Hepatocyte (in vitro differentiated cells): ENCODE data around the gene POU3F3. TPM values are rescaled to one million over a fixed set of nuclear protein-coding genes. Genes with fewer than 3 reads are reported as not detected.

Experiments
- DNase-seq: peaks from one replicate; pipeline ENCODE4 v3.0.0-alpha.2; 2016; ENCODE audit warnings: low spot score
- H2AFZ ChIP-seq: fragments of 200-600 bp; sonication (generic); 2 replicates; pipeline ENCODE4 v1.6.0; 2016; ENCODE audit warnings: antibody characterized with exemption, mild to moderate bottlenecking
- H3K27ac ChIP-seq: fragments of 200-600 bp; sonication (generic); 2 replicates; pipeline ENCODE4 v1.5.1; 2016; ENCODE audit warnings: mild to moderate bottlenecking
- H3K27me3 ChIP-seq: fragments of 200-600 bp; sonication (generic); 2 replicates; pipeline ENCODE4 v1.6.1; 2016
- H3K36me3 ChIP-seq: fragments of 200-600 bp; sonication (generic); replicated peaks from 2 replicates; pipeline ENCODE4 v1.5.1; 2016; ENCODE audit warnings: low read depth; ENCODE audit not compliant: insufficient read depth
- H3K4me1 ChIP-seq: fragments of 200-600 bp; sonication (generic); 2 replicates; pipeline ENCODE4 v1.5.1; 2016; ENCODE audit warnings: mild to moderate bottlenecking, moderate library complexity; ENCODE audit not compliant: insufficient read depth
- H3K4me2 ChIP-seq: fragments of 200-600 bp; sonication (generic); 2 replicates; pipeline ENCODE4 v1.6.0; 2016
- H3K4me3 ChIP-seq: fragments of 200-600 bp; sonication (generic); 2 replicates; pipeline ENCODE4 v1.5.1; 2016; ENCODE audit warnings: mild to moderate bottlenecking
- H3K79me2 ChIP-seq: fragments of 200-600 bp; sonication (generic); 2 replicates; pipeline ENCODE4 v1.6.0; 2017; ENCODE audit warnings: mild to moderate bottlenecking
- H3K9me2 ChIP-seq: fragments of 200-600 bp; sonication (generic); replicated peaks from 2 replicates; pipeline ENCODE4 v1.6.0; 2017; ENCODE audit warnings: mild to moderate bottlenecking; ENCODE audit not compliant: insufficient read depth
- H3K9me3 ChIP-seq: fragments of 200-600 bp; sonication (generic); 2 replicates; pipeline ENCODE4 v1.5.1; 2016; ENCODE audit warnings: low read depth, mild to moderate bottlenecking
- H4K20me1 ChIP-seq: fragments of 200-600 bp; sonication (generic); 2 replicates; pipeline ENCODE4 v1.6.0; 2016; ENCODE audit warnings: mild to moderate bottlenecking; ENCODE audit not compliant: insufficient read depth, poor library complexity, severe bottlenecking
- EZH2 ChIP-seq: fragments of 200-600 bp; sonication (generic); IDR thresholded peaks from 2 replicates; pipeline ENCODE4 v1.6.1; 2016; ENCODE audit warnings: antibody characterized with exemption, mild to moderate bottlenecking, borderline replicate concordance
- EZH2phosphoT487 ChIP-seq: fragments of 200-600 bp; sonication (generic); IDR thresholded peaks from one replicate; pipeline ENCODE4 v1.6.1; 2018; ENCODE audit warnings: antibody characterized with exemption, mild to moderate bottlenecking, low read depth, moderate library complexity; ENCODE audit not compliant: unreplicated experiment, severe bottlenecking
- WGBS: methylation state at CpG from one replicate; pipeline ENCODE4 v1.1.6; 2016; ENCODE audit warnings: low lambda C conversion rate; ENCODE audit errors: missing lambda C conversion rate; 5-methylcytosine and 5-hydroxymethylcytosine counted together
- polyA plus RNA-seq: library from polyadenylated mRNA; unstranded; fragments of >200 nt; fragmentation: Nextera tagmentation; extraction: Ambion mirVana; gene quantifications from 2 replicates; pipeline ENCODE4 v1.2.1, GENCODE V29; 2016
- total RNA-seq: library from RNA; depleted of rRNA; stranded (reverse); fragments of >200 nt; gene quantifications from 2 replicates; pipeline ENCODE4 v1.2.3, GENCODE V29; 2014
- TF ChIP-seq, protein P1 (sequence below): fragments of 200-600 bp; sonication (generic); IDR thresholded peaks from 2 replicates; pipeline ENCODE4 v1.5.1; 2016; ENCODE audit warnings: antibody characterized with exemption, mild to moderate bottlenecking; ENCODE audit not compliant: poor library complexity

The POU3F3 gene
- total and polyA plus RNA-seq, 2 experiments from 2014 or later = not detected

DNA sequence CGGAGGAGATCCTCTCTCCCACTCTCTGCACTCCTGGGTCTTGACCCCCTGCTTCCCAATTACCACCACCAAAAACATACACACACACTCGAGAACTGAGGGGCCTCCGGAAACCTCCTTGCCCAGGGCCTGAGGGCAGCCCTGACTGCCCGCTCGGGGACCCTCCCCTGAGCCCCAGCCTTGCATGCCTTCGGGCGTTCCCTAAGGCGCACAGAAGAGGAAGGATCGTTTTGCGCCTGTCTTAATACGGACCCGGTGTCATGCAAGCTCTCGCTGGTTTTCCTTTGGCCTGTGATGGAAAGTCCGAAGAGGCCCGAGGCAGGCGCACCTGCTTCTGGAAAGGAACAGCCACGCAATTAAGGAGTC is 19.8 kb downstream of the POU3F3 start:
- no peak for DNase-seq
- peaks cover 93% of the 10 kb centered on the region for H3K27me3 ChIP-seq
- H3K9me3 ChIP-seq = no peaks in the 10 kb centered on the region
- no peaks in the 10 kb centered on the region for H4K20me1 ChIP-seq
- H3K36me3 ChIP-seq = no peaks in the 10 kb centered on the region
- TF ChIP-seq, protein P1, sequence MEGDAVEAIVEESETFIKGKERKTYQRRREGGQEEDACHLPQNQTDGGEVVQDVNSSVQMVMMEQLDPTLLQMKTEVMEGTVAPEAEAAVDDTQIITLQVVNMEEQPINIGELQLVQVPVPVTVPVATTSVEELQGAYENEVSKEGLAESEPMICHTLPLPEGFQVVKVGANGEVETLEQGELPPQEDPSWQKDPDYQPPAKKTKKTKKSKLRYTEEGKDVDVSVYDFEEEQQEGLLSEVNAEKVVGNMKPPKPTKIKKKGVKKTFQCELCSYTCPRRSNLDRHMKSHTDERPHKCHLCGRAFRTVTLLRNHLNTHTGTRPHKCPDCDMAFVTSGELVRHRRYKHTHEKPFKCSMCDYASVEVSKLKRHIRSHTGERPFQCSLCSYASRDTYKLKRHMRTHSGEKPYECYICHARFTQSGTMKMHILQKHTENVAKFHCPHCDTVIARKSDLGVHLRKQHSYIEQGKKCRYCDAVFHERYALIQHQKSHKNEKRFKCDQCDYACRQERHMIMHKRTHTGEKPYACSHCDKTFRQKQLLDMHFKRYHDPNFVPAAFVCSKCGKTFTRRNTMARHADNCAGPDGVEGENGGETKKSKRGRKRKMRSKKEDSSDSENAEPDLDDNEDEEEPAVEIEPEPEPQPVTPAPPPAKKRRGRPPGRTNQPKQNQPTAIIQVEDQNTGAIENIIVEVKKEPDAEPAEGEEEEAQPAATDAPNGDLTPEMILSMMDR = no peak
- TF ChIP-seq EZH2phosphoT487 = no peak
- H3K27ac ChIP-seq = no peak overlapping the region
- H3K79me2 ChIP-seq = no peaks in the 10 kb centered on the region
- 11% methylated on average over 17 of the region's 17 CpGs for WGBS
- no peak overlapping the region for H3K4me2 ChIP-seq
- peaks cover 15% of the 10 kb centered on the region for H3K4me1 ChIP-seq
- H3K9me2 ChIP-seq = no peaks in the 10 kb centered on the region
- no peak overlapping the region for H3K4me3 ChIP-seq
- no peak overlapping the region for H2AFZ ChIP-seq

DNA sequence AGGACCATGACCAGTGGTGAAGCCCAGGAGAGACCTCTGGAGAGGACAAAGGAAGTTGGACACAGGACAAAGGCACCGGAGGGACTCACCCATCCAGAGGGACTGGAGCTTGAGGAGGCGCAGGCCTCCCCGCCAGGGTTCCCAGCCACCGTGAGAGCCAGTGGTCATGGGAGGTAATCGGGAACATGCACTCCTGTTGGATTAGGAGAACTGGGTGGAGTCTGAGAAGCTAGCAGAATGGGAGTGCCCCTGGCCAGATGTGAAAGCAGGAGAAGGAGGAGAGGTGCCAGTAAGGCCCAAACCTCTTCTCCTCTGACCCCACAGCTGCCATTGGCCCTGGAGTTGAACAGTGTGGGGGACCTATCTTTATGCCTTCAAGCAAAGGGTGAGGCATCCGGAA is 20.3 kb downstream of the POU3F3 start:
- DNase-seq = no peak
- no peak for TF ChIP-seq EZH2
- TF ChIP-seq, protein P1 = no peak
- no peak for TF ChIP-seq EZH2phosphoT487
- Histone ChIP-seq H3K9me2 (no peaks in the 10 kb centered on the region), H3K4me2 (no peak overlapping the region), H3K27ac (no peak overlapping the region), H3K36me3 (no peaks in the 10 kb centered on the region), H3K4me3 (no peak overlapping the region), H3K4me1 (peaks cover 15% of the 10 kb centered on the region), H3K27me3 (peaks cover 93% of the 10 kb centered on the region), H4K20me1 (no peaks in the 10 kb centered on the region), H2AFZ (no peak overlapping the region), H3K79me2 (no peaks in the 10 kb centered on the region), H3K9me3 (no peaks in the 10 kb centered on the region)
- 58% methylated on average over 6 of the region's 6 CpGs for WGBS

DNA sequence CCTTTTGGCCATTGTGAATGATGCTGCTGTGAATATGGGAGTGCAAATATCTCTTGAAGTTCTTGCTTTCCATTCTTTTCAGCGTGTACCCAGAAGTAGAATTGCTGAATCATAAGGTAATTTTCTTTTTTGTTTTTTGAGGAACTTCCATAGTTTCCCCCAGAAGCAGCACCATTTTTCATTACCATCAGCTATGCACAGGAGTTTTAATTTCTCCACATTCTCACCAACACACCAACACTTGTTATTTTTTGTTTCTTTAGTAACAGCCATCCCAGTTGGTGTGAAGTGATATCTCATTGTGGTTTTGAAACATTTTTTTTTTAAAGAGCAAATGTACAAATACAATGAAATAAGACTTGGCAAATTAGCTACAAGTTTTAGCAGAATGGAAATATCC is 21.3 kb downstream of the POU3F3 start:
- Histone ChIP-seq H3K79me2 (no peaks in the 10 kb centered on the region), H4K20me1 (no peaks in the 10 kb centered on the region), H3K9me3 (no peaks in the 10 kb centered on the region), H3K36me3 (no peaks in the 10 kb centered on the region), H3K27me3 (peaks cover 93% of the 10 kb centered on the region), H3K27ac (no peak overlapping the region), H3K4me1 (peaks cover 15% of the 10 kb centered on the region), H3K4me2 (no peak overlapping the region), H3K9me2 (no peaks in the 10 kb centered on the region), H2AFZ (no peak overlapping the region), H3K4me3 (no peak overlapping the region)
- WGBS = 57% methylated on average over 1 of the region's 1 CpG
- no peak for DNase-seq
- TF ChIP-seq EZH2 (no peak), EZH2phosphoT487 (no peak)
- TF ChIP-seq, protein P1 = no peak
